GM19099 (cell line): ENCODE measurements around the gene PTMA.

ENCODE experiments used
- POLR2A ChIP-seq: IDR thresholded peaks from 3 replicates; pipeline ENCODE4 v1.6.1; 2011; ENCODE audit warnings: low read depth; ENCODE audit not compliant: insufficient read length; ENCODE audit errors: extremely low read depth

Gene PTMA, protein sequence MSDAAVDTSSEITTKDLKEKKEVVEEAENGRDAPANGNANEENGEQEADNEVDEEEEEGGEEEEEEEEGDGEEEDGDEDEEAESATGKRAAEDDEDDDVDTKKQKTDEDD

GRCh38 chr2:231707927-231708772, at the start of gene PTMA:
Gene PTMA, plus strand, starts transcription at chr2:231708525. Its CDS starts 182 bp downstream, at chr2:231708707.
- TF ChIP-seq POLR2A = peak; percentile 98

DNA sequence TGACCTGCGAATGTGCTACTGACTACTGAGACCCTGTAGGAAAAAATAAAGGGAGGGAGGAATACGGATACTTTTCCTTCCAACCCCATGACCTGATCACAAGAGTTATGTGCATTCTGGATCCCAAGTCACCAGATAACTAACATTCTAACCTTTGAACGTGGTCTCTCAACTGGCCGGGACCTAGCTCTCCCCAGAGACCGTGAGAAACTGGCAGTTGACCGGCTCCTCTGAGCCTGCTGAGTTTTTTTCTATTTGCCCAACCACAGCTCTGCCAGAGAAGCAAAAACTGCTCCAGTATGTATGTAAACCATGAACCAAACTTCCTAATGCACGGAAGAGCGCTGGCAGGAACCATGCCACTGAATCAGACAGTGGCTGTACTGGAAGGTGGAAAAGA, 47.5 kb upstream of the PTMA start:
- no peak for TF ChIP-seq POLR2A

- TF ChIP-seq POLR2A = no peak
Observed at GRCh38 chr2:231661422-231662027, 46.8 kb upstream of the PTMA start.

DNA sequence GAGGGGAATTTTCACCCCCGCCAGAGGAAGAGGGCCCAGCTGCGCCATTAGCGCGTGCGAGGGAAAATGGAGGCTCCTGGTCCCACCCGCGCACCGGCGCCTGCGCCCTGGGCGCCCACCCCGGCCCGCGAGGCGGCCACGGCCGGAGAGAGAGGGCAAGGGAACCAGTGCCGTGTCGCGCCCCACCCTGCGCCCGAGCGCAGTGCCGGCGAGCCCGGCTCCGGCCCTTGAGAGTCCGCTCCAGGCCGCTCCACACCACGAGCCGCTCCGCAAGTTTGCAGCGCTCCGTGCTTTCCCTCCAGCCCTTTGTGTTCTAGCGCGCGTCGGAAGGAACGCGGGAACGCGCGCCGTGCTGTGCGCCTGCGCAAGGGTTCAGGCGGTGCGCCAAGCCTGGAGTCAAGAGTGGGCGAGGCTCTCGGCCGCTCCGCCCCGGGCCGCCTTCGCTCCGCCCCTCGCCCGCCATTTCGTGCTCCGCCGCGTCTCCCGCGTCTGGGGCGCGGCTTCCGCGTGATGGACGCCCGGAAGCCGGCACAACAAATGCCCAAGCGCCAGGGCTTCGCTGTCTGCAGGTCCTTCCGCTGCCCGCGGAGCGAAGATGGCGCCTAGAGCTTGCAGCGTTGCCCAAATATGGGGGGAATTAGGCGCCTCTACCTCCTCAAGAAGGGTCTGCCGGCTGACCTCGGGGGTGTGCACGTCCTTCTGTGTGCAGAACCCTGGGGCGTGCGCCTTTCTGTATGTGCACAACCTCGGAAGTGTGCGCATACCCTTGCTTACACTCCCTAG, 46.1 kb upstream of the PTMA start:
- TF ChIP-seq POLR2A = peak; percentile 81

- TF ChIP-seq POLR2A = no peak
Observed at GRCh38 chr2:231662811-231663457, 45.4 kb upstream of the PTMA start.

- TF ChIP-seq POLR2A = no peak
Observed at GRCh38 chr2:231663458-231664212, 44.7 kb upstream of the PTMA start.

- TF ChIP-seq POLR2A = no peak
Observed at GRCh38 chr2:231664727-231665126, 43.6 kb upstream of the PTMA start.

DNA sequence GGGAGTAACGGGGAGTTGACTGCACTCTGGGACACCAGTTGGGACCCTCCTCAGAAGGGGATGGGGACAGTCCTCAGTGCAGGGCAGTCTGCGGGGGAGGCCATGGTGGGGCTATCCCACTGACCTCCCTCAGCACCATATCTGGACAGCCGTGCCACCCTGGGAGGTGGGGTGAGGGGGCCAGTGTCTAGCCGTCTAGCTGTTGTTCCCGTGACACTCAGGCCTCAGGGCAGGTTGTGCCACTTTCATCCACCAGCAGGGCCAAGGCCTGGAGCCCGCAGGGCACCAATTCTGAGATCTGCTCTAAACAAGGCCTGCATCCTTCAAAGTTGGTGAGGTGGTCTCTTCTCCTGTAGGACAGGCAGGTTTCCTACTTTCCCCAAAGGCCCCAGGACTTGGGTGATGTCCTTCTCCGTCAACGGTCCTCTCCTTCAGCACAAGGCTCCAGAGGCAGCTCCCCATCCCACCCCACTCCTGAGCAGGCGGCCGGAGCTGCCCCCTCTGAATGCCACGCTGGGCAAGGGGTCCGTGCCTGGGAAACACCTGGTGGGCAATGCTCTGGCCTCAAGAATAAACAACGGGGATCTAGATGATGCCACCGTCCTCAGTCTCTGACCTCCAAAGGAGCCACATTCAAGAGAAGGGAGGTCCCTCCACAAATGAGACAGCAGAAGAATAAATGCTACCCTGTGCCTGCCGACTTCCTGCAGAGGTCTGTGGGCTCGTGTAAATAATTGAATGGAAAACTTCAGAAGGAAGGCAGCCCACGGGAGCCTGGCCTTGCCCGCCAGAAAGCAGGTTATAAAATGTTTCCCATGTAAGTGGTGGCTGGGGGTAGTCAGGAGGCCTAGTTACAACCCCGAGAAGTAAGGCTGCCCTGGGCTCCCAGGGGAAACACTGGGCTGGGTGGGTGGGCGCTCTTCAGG, 42.8 kb upstream of the PTMA start:
- TF ChIP-seq POLR2A = no peak

GRCh38 chr2:231666171-231667095, 41.9 kb upstream of the PTMA start:
- peak; percentile 94 for TF ChIP-seq POLR2A

DNA sequence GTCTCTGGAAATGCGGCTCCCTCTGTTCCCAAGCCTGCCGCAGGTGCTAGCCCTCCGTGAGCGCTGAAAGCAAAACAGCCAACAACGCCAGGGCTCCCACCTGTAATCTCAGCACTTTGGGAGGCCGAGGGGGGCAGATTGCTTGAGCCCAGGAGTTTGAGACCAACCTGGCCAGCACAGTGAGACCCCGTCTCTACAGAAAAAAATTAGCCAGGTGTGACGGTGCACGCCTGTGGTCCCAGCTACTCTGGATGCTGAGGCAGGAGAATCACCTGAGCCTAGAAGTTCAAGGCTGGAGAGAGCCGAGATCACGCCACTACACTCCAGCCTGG, 41.3 kb upstream of the PTMA start:
- no peak for TF ChIP-seq POLR2A

DNA sequence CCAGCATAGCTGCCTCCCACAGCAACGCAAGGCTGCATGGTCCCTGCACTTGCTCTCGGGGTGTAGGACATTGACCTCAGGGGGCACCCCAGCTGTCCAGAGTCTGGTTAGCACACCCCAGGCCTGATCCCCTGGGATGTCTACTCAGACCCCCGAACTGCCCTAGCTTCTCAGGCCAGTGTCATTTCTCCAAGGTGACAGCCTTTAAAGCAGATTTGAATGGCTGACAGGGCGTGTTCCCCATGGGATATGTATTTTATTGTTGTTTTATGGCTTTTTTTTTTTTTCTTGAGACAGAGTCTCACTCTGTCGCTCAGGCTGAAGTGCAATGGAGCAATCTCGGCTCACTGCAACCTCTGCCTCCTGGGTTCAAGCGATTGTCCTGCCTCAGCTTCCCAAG, 40.8 kb upstream of the PTMA start:
- no peak for TF ChIP-seq POLR2A

DNA sequence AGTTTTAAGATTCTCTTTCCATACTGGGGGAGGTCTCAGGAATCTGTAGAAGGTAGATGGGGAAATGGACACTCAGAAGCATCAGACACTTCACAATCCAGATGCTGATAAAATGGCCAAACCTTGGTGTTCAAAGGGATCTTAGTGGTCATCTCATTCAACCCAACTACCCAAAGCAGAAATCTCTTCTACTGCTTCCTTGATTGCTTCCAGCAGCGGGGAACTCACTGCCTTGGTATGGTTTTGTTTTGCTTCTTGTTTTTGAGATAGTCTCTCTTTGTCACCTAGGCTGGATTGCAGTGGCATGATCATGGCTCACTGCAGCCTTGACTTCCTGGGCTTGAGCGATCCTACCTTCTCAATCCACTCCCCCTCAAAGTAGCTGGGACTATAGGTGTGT, 39.3 kb upstream of the PTMA start:
- TF ChIP-seq POLR2A = no peak

GRCh38 chr2:231671270-231672050, 36.9 kb upstream of the PTMA start:
- peak; percentile 95 for TF ChIP-seq POLR2A
